Mucosa of rectum (tissue), 2 donors: ENCODE results near the gene THEM5.

Experiments
- H3K27ac ChIP-seq, 2 donors: one replicate each; pipeline ENCODE4 v1.7.0; 2013; ENCODE audit warnings: inconsistent platforms in 2 of 2, low read depth in 2 of 2, low read length in 2 of 2
- H3K27me3 ChIP-seq, 2 donors: one replicate each; pipeline ENCODE4 v1.7.0; 2013; ENCODE audit warnings: low read length in 2 of 2; ENCODE audit not compliant: control insufficient read depth in 2 of 2, insufficient read depth in 2 of 2
- H3K36me3 ChIP-seq, 2 donors: one replicate each; pipeline ENCODE4 v1.7.0; 2013; ENCODE audit warnings: low read length in 2 of 2; ENCODE audit not compliant: control insufficient read depth in 2 of 2, insufficient read depth in 2 of 2
- H3K4me1 ChIP-seq, 2 donors: one replicate each; pipeline ENCODE4 v1.7.0; 2013; ENCODE audit warnings: low read length in 2 of 2, mild to moderate bottlenecking in 1 of 2; ENCODE audit not compliant: control insufficient read depth in 2 of 2, insufficient read depth in 2 of 2
- H3K4me3 ChIP-seq, 2 donors: one replicate each; pipeline ENCODE4 v1.7.0; 2013; ENCODE audit warnings: low read length in 2 of 2
- H3K9ac ChIP-seq, 2 donors: one replicate each; pipeline ENCODE4 v1.7.0; 2013; ENCODE audit warnings: low read length in 2 of 2, low read depth in 1 of 2, mild to moderate bottlenecking in 1 of 2
- H3K9me3 ChIP-seq, 2 donors: one replicate each; pipeline ENCODE4 v1.7.0; 2013; ENCODE audit warnings: low read length in 2 of 2; ENCODE audit not compliant: control insufficient read depth in 2 of 2
- donor health status: healthy.
- donor health status: Normal muscosa, but diverticular disease.

THEM5 gene

GRCh38 chr1:151833172-151833900 lies 20.2 kb downstream of the THEM5 start:
- peak overlapping the region in 1 of 2 donors; percentile 20 for H3K4me3 ChIP-seq
- H3K36me3 ChIP-seq: peaks cover 0 to under 1% of the 10 kb centered on the region in 2 donors
- H3K27ac ChIP-seq: peak overlapping the region; percentile 45 to 92
- H3K27me3 ChIP-seq: no peaks in the 10 kb centered on the region
- no peaks in the 10 kb centered on the region for H3K9me3 ChIP-seq
- peaks cover 49 to 61% of the 10 kb centered on the region in 2 donors for H3K4me1 ChIP-seq
- peak overlapping the region in 1 of 2 donors; percentile 84 for H3K9ac ChIP-seq

GRCh38 chr1:151832318-151832980 lies 21.1 kb downstream of the THEM5 start:
- H3K9me3 ChIP-seq: no peaks in the 10 kb centered on the region
- H3K9ac ChIP-seq: peak overlapping the region; percentile 56 to 84
- H3K27me3 ChIP-seq: no peaks in the 10 kb centered on the region
- peaks cover 48 to 61% of the 10 kb centered on the region in 2 donors for H3K4me1 ChIP-seq
- H3K4me3 ChIP-seq: peak overlapping the region; percentile 20 to 79
- H3K36me3 ChIP-seq: peaks cover 0 to 2% of the 10 kb centered on the region in 2 donors
- H3K27ac ChIP-seq: peak overlapping the region; percentile 89 to 92

- peaks cover 0 to 2% of the 10 kb centered on the region in 2 donors for H3K36me3 ChIP-seq
- no peaks in the 10 kb centered on the region for H3K9me3 ChIP-seq
- no peaks in the 10 kb centered on the region for H3K27me3 ChIP-seq
- H3K4me3 ChIP-seq: peak within 1 kb of the TSS; percentile 75 to 79
- H3K27ac ChIP-seq: peak within 1 kb of the TSS; percentile 89 to 92
- peaks cover 40 to 53% of the 10 kb centered on the region in 2 donors for H3K4me1 ChIP-seq
- peak within 1 kb of the TSS; percentile 84 to 86 for H3K9ac ChIP-seq
Measured at GRCh38 chr1:151831605-151832004, 21.9 kb downstream of the THEM5 start, which contains the start of gene RORC. RORC (minus strand) TSS chr1:151831802; CDS start chr1:151831764, 38 bp downstream.

- no peaks in the 10 kb centered on the region for H3K27me3 ChIP-seq
- H3K9ac ChIP-seq: peak overlapping the region; percentile 84 to 86
- no peaks in the 10 kb centered on the region for H3K9me3 ChIP-seq
- peaks cover 40 to 50% of the 10 kb centered on the region in 2 donors for H3K4me1 ChIP-seq
- H3K27ac ChIP-seq: peak overlapping the region; percentile 89 to 92
- H3K36me3 ChIP-seq: peaks cover 0 to 2% of the 10 kb centered on the region in 2 donors
- H3K4me3 ChIP-seq: peak overlapping the region; percentile 75 to 79
Measured at GRCh38 chr1:151831256-151831591, 22.3 kb downstream of the THEM5 start.

GRCh38 chr1:151830055-151830454 lies 23.5 kb downstream of the THEM5 start:
- Histone ChIP-seq H3K9ac (peak overlapping the region; percentile 17 to 84), H3K36me3 (peaks cover 0 to 2% of the 10 kb centered on the region in 2 donors), H3K9me3 (no peaks in the 10 kb centered on the region), H3K27me3 (no peaks in the 10 kb centered on the region), H3K27ac (peak overlapping the region; percentile 89 to 92), H3K4me1 (peaks cover 40 to 49% of the 10 kb centered on the region in 2 donors), H3K4me3 (peak overlapping the region; percentile 38 to 75)

- H3K27me3 ChIP-seq: no peaks in the 10 kb centered on the region
- no peak overlapping the region for H3K9ac ChIP-seq
- H3K36me3 ChIP-seq: peaks cover 0 to 2% of the 10 kb centered on the region in 2 donors
- H3K4me3 ChIP-seq: no peak overlapping the region
- no peaks in the 10 kb centered on the region for H3K9me3 ChIP-seq
- H3K27ac ChIP-seq: peak overlapping the region in 1 of 2 donors; percentile 51
- H3K4me1 ChIP-seq: peaks cover 40 to 49% of the 10 kb centered on the region in 2 donors
Measured at GRCh38 chr1:151829352-151830046, 24.0 kb downstream of the THEM5 start.

- H3K36me3 ChIP-seq: peaks cover 0 to 2% of the 10 kb centered on the region in 2 donors
- no peak overlapping the region for H3K4me3 ChIP-seq
- H3K27ac ChIP-seq: peak overlapping the region in 1 of 2 donors; percentile 51
- no peaks in the 10 kb centered on the region for H3K27me3 ChIP-seq
- no peak overlapping the region for H3K9ac ChIP-seq
- H3K9me3 ChIP-seq: no peaks in the 10 kb centered on the region
- peaks cover 37 to 45% of the 10 kb centered on the region in 2 donors for H3K4me1 ChIP-seq
Measured at GRCh38 chr1:151828921-151829320, 24.6 kb downstream of the THEM5 start.

- H3K4me3 ChIP-seq: no peak overlapping the region
- H3K9ac ChIP-seq: no peak overlapping the region
- H3K36me3 ChIP-seq: peaks cover 0 to 2% of the 10 kb centered on the region in 2 donors
- H3K9me3 ChIP-seq: no peaks in the 10 kb centered on the region
- peaks cover 30 to 35% of the 10 kb centered on the region in 2 donors for H3K4me1 ChIP-seq
- H3K27me3 ChIP-seq: no peaks in the 10 kb centered on the region
- no peak overlapping the region for H3K27ac ChIP-seq
Measured at GRCh38 chr1:151827853-151828252, 25.7 kb downstream of the THEM5 start.

GRCh38 chr1:151825751-151826660 lies 27.5 kb downstream of the THEM5 start:
- H3K4me1 ChIP-seq: peaks cover 18% of the 10 kb centered on the region in 2 donors
- no peak overlapping the region for H3K27ac ChIP-seq
- no peak overlapping the region for H3K9ac ChIP-seq

More at GRCh38 chr1:151825751-151826660, 27.5 kb downstream of the THEM5 start:
- no peaks in the 10 kb centered on the region for H3K27me3 ChIP-seq
- no peaks in the 10 kb centered on the region for H3K9me3 ChIP-seq
- H3K4me3 ChIP-seq: no peak overlapping the region
- peaks cover under 1 to 2% of the 10 kb centered on the region in 2 donors for H3K36me3 ChIP-seq
